Activated CD4-positive, alpha-beta T cell treated with anti-CD3 and anti-CD28 coated beads, Interleukin-10, Interleukin-2, amounts not matched to agents 100 ng/mL and 50 ng/mL, durations not matched to agents 16 hours and 8 hours (primary cell): ENCODE measurements around the gene TRIM9.

Source experiments
- DNase-seq: peaks from one replicate; pipeline ENCODE4 v3.0.0-alpha.2; 2020

The TRIM9 gene

DNA sequence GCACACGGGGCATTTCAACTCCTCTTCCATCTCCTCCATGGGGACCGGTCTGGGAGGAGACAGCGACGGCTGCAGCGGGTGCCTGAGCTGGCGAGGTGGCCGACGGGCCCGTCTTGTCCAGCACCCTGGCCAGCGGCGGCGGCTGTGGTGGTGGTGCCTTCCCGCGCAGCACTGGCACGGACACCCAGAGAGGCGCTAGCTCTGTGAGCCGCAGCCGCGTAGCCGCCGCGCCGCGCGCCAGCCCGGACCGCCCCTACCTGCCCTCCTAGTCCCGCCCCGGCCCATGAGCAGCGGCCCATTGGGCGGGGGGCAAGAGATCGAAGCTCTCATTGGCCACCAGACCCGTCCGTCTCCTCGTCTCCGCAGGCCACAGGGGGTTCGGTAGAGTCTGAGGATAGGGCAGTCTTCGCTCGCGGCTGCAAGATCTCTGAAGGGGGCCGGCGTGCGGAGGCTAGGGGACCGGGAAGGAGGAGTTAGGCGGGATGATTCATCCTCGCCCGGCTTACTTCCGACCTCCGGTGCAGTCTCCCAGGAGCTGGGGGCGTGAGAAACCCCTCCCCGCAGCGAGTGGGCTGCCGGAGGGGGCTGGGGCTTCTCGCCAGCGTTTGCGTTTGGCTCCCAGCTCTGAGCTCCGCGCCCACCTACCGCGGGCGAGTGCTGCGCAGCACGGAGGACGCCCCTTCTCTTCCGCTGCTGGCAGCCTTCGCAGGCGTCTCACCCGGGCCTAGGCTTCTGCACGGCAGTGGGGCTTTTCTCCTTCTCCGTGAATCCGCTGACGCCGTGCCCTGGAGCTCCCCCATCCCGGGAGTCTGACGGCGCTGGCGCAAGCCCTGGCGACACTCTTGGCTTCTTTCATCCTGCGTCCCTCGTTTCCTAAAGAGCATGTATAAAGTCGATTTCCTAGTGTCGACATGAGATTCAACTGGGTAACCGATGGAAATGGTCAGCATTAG lies at the start of gene TRIM9:
TSS of gene TRIM9 (minus strand) at position 205 of the 953 bp plus-strand sequence. CDS start at position 39, 166 bp downstream.
- DNase-seq, result peak; percentile 94

DNA sequence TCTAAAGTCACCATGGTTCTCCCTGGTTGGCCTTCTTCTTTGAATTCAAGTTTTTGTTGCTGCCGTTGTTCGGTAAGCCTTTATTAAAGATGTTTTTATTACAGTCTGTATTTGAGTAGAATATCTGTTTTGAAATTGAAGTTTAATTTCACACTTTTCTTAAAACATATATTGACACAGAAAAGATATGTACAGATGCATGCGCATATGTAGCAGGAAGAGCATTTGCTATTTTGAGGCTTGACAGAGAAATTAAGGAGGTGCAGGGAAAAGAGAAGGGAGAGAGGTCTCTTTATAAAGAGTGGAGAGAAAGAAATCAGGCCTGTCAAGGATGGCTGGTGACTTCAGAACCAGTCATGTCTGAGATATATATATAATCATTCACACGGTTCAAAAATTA lies 46.0 kb upstream of the TRIM9 start:
- no peak for DNase-seq

GRCh38 chr14:51140338-51140737 lies 45.4 kb upstream of the TRIM9 start:
- no peak for DNase-seq

DNA sequence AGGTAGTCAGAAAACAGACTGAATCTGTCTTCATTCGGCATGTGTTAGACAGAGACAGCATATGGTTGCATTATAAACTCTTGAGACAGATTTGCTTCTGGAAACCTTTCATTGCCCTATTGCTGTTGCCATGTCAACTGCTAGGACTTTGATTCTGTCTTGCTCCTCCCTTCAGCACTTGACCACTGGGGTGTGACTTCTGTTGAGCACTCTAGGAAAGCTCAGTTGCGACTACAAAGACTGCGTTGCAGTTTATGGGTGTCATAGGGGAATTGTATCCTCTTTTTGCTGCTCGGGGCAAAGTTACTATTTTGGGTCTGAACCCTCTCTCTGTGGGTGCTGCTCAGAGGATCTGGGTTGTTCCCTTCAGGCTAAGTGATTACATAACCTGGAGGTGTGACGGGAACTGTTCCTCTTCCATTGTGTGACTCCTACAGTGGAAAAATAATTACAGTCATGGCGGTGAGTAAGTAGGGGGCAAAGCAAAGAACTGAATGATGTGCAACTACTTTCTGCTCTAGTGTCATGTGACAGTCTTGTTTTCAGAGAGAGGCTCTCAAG lies 44.3 kb upstream of the TRIM9 start:
- no peak for DNase-seq

GRCh38 chr14:51138404-51139103 lies 43.6 kb upstream of the TRIM9 start:
- no peak for DNase-seq

DNA sequence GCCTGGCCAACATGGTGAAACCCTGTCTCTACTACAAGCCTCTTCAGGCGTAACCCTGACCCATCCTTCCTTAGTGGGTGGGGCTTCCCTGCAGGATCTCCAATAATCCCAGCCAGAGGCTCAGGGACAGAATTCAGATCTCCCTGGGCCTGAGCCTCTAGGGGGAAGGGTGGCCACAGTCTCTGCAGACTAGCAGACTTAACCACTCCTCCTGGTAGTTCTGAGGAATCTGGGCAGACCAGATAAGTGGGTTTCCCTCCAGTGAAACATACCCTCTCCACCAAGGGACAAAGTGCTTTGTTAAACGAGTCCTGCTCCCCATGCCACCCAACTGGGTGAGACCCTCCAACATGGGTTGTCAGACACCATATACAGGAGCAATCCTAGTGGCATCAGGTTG lies 36.6 kb upstream of the TRIM9 start:
- DNase-seq, result no peak

GRCh38 chr14:51129130-51129529 lies 34.2 kb upstream of the TRIM9 start:
- no peak for DNase-seq

GRCh38 chr14:51124029-51124428 lies 29.1 kb upstream of the TRIM9 start:
- DNase-seq, result no peak

GRCh38 chr14:51121096-51121495 lies 26.2 kb upstream of the TRIM9 start:
- DNase-seq, result no peak

GRCh38 chr14:51119411-51120051 lies 24.6 kb upstream of the TRIM9 start:
- DNase-seq, result no peak

- DNase-seq, result no peak
These were observed 24.1 kb upstream of the TRIM9 start for GRCh38 chr14:51118993-51119392.

GRCh38 chr14:51117593-51117992 lies 22.7 kb upstream of the TRIM9 start:
- DNase-seq, result no peak

GRCh38 chr14:51116682-51117081 lies 21.8 kb upstream of the TRIM9 start:
- no peak for DNase-seq

GRCh38 chr14:51109651-51110050 lies 14.7 kb upstream of the TRIM9 start:
- DNase-seq, result no peak

GRCh38 chr14:51107801-51108200 lies 12.9 kb upstream of the TRIM9 start:
- DNase-seq, result no peak

GRCh38 chr14:51104467-51104866 lies 9.6 kb upstream of the TRIM9 start:
- DNase-seq, result no peak

- DNase-seq, result no peak
These were observed 2.4 kb upstream of the TRIM9 start for GRCh38 chr14:51097287-51097686.

DNA sequence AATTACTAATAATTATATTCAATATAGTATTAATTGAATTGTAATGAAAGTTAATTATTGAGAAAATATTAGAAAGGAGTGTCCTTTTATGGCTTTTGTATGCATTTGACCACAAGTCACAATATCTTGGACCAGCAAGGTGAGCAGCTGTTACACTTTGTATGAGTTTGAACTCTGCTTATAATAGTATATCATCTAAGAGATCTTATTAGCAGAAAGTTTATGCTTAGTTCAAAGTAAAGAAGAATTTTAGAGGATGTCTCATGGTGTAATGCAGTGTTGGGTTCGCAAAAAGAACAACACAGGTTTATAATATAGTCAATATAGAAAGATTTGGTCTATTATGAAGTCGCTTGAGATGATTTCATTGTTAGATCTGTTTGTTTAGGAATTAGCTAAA lies 2.0 kb upstream of the TRIM9 start:
- DNase-seq, result no peak

DNA sequence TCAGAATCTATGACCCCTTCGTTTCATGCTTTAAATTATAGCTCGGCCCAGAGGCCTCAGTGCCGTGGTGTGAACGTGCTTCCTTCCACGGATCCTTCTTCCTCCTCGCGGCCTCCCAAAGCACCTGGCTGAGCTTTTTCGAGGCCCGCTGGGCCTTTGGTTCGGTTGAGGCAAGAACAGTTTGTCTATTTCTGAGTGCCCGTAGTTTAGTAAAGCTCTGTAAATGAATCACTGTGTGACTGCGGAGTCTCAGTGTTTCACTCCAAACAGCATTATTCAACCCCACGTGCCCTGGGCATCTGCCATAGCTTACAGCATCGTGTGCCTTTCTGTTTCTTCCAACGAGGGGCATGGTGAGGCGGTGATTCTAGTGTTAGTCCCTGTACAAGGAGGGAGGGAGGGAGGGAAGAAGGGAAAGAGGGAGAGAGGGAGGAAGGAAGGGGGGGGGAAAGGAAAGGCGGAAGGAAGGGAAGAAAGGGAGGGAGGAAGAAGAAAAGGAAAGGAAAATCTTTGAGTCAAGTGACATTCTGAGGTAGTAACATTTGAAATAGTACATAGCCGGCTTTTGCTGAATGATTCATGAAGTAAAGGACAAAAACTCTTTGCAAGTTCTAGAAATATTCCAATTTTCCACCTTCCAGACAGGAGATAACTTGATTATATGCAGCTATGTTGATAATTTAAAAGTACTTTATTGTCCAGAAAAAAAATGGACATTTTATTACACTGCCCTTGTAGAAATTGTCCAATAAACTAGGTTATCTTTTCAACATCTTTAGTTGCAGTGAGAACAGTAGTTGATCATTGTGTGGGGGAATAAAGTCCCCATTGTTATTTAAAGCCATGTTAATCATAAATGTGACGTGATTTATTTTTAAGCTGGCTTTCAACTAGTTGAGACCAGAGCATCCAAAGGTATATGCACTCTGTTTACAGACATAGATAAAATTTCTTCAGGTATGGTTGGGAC lies 1.2 kb upstream of the TRIM9 start:
- no peak for DNase-seq

- DNase-seq, result peak; percentile 13
These were observed 553 bp downstream of the TRIM9 start for GRCh38 chr14:51094282-51094821.

- DNase-seq, result peak; percentile 65
These were observed 1.3 kb downstream of the TRIM9 start for GRCh38 chr14:51093371-51094281.
